ENCODE results near the gene RWDD3. TPM values are rescaled to one million over a fixed set of nuclear protein-coding genes. Genes with fewer than 3 reads are reported as not detected.

The RWDD3 gene
- total and polyA plus RNA-seq, 10 of the 15 experiments (the other 5 are each of a cell fraction or from before 2014, with no cell fraction given): 9.8 to 42.9 (median 21.4) TPM

GRCh38 chr1:95229706-95230105 is 4.3 kb upstream of the RWDD3 start:
- TF ChIP-seq TAF1 (IDR thresholded peaks at IDR 0.05; ENCODE audit: borderline replicate concordance, low read depth, low read length) (no peak), PML (IDR thresholded peaks at IDR 0.05; ENCODE audit: low read length) (no peak), BRCA1 (IDR thresholded peaks at IDR 0.05; ENCODE audit: low read depth, low read length) (no peak)

GRCh38 chr1:95230256-95230655 is 3.8 kb upstream of the RWDD3 start:
- no peak for FAIRE-seq
- no peaks in the 10 kb centered on the region for H4K20me1 ChIP-seq (ENCODE audit: control insufficient read depth, insufficient read depth)
- ChIA-PET SMC1A (ENCODE audit: uncharacterized antibody, unreplicated experiment) (interaction anchor here (1.0 kb wide), 1 partner anchor 146 kb away, joined by 3 read pairs; no protein-coding TSS in a partner anchor), CTCF (no interaction called here), POLR2A (no interaction called here), RAD21 (ENCODE audit: unreplicated experiment) (no interaction called here)
- no peak overlapping the region for H3K4me3 ChIP-seq
- H2AFZ ChIP-seq (ENCODE audit: control insufficient read depth, low read depth, low read length): no peak overlapping the region
- intact Hi-C loops (cut with micrococcal nuclease; ENCODE audit: unreplicated experiment): loop anchor here (10.0 kb wide), 3 partner anchors 265 to 815 kb away; partner anchors contain the start of gene ABCD3
- WGBS (ENCODE audit: insufficient coverage, insufficient replicate concordance, low lambda C conversion rate, missing lambda C conversion rate): 38% methylated on average over 2 of the region's 2 CpGs
- H3K4me2 ChIP-seq (ENCODE audit: control insufficient read depth, insufficient read depth): no peak overlapping the region
- no peaks in the 10 kb centered on the region for H3K36me3 ChIP-seq (ENCODE audit: control insufficient read depth in 2 of 2, insufficient read depth in 2 of 2, low read length in 1 of 2)
- no peak overlapping the region for H3K9ac ChIP-seq (ENCODE audit: control insufficient read depth, insufficient read depth, low read length)
- no peak overlapping the region for H3K27ac ChIP-seq (ENCODE audit: control insufficient read depth, insufficient read depth)
- ATAC-seq: no peak
- DNase-seq (ENCODE audit: low read depth, low spot score): no peak
- H3K79me2 ChIP-seq (ENCODE audit: control insufficient read depth, insufficient read depth, low read length): peaks cover 6% of the 10 kb centered on the region
- BruUV-seq (replicated peaks): no TSS peak
- peaks cover 4% of the 10 kb centered on the region; the same call in 1 of the 2 replicates for H3K4me1 ChIP-seq (ENCODE audit: control insufficient read depth, insufficient read depth, low read length)
- in situ Hi-C loops (cut with MboI): no loop called here
- H3K27me3 ChIP-seq (replicated peaks in 1 of 2; ENCODE audit: control insufficient read depth in 2 of 2, insufficient read depth in 2 of 2, low read length in 1 of 2): peaks cover 0 to 3% of the 10 kb centered on the region in 2 experiments; a peak in 2 of 4 replicates
- H3K9me3 ChIP-seq (replicated peaks; ENCODE audit: control insufficient read depth, insufficient read depth, low read length): no peaks in the 10 kb centered on the region
- no peak for TF ChIP-seq MLLT1 (IDR thresholded peaks at IDR 0.05)
- no peak for TF ChIP-seq SMARCA5 (IDR thresholded peaks at IDR 0.05)
- no peak for TF ChIP-seq E4F1 (IDR thresholded peaks at IDR 0.05; ENCODE audit: borderline replicate concordance, partially characterized antibody)
- TF ChIP-seq YBX1 (IDR thresholded peaks at IDR 0.05): no peak
- no peak for TF ChIP-seq ATF2 (IDR thresholded peaks at IDR 0.05; ENCODE audit: low read length)
- no peak for TF ChIP-seq BCL3 (IDR thresholded peaks at IDR 0.05; ENCODE audit: borderline replicate concordance, insufficient read depth, low read depth, low read length, poor library complexity, severe bottlenecking)
- no peak for TF ChIP-seq POLR2AphosphoS5 (IDR thresholded peaks at IDR 0.05; ENCODE audit: low read length)
- no peak for TF ChIP-seq NFYB (IDR thresholded peaks at IDR 0.05; ENCODE audit: insufficient read depth, low read depth, low read length)

More at GRCh38 chr1:95229706-95230105, 4.3 kb upstream of the RWDD3 start:
- Histone ChIP-seq H2AFZ (ENCODE audit: control insufficient read depth, low read depth, low read length) (no peak overlapping the region), H3K27ac (ENCODE audit: control insufficient read depth, insufficient read depth) (no peak overlapping the region), H3K4me1 (ENCODE audit: control insufficient read depth, insufficient read depth, low read length) (peaks cover 4% of the 10 kb centered on the region; the same call in 1 of the 2 replicates), H3K4me3 (no peak overlapping the region), H3K36me3 (ENCODE audit: control insufficient read depth in 2 of 2, insufficient read depth in 2 of 2, low read length in 1 of 2) (no peaks in the 10 kb centered on the region), H3K4me2 (ENCODE audit: control insufficient read depth, insufficient read depth) (no peak overlapping the region), H4K20me1 (ENCODE audit: control insufficient read depth, insufficient read depth) (no peaks in the 10 kb centered on the region), H3K9me3 (replicated peaks; ENCODE audit: control insufficient read depth, insufficient read depth, low read length) (no peaks in the 10 kb centered on the region), H3K79me2 (ENCODE audit: control insufficient read depth, insufficient read depth, low read length) (peaks cover 6% of the 10 kb centered on the region), H3K27me3 (replicated peaks in 1 of 2; ENCODE audit: control insufficient read depth in 2 of 2, insufficient read depth in 2 of 2, low read length in 1 of 2) (peaks cover 0 to 3% of the 10 kb centered on the region in 2 experiments; a peak in 2 of 4 replicates), H3K9ac (ENCODE audit: control insufficient read depth, insufficient read depth, low read length) (no peak overlapping the region)
- ChIA-PET CTCF (no interaction called here), SMC1A (ENCODE audit: uncharacterized antibody, unreplicated experiment) (interaction anchor here (1.0 to 1.1 kb wide), 2 partner anchors 145 kb away, joined by 3 read pairs; no protein-coding TSS in a partner anchor), POLR2A (no interaction called here), RAD21 (ENCODE audit: unreplicated experiment) (no interaction called here)
- ATAC-seq: no peak
- BruUV-seq (replicated peaks): no TSS peak
- intact Hi-C loops (cut with micrococcal nuclease; ENCODE audit: unreplicated experiment): loop anchor here (10.0 kb wide), 3 partner anchors 265 to 815 kb away; partner anchors contain the start of gene ABCD3
- peak; percentile 35 for FAIRE-seq
- in situ Hi-C loops (cut with MboI): no loop called here
- DNase-seq (ENCODE audit: low read depth, low spot score): no peak
